Ramos (cell line): ENCODE results near the gene SERPINB2.

Experiments used
- in situ Hi-C: fragments of 300-500 bp; cut with MboI; formaldehyde crosslinking; loops from one replicate; pipeline ENCODE4 v1.14.3; 2022; ENCODE audit warnings: low sequenced_read_pairs; ENCODE audit not compliant: unreplicated experiment

SERPINB2 gene, protein sequence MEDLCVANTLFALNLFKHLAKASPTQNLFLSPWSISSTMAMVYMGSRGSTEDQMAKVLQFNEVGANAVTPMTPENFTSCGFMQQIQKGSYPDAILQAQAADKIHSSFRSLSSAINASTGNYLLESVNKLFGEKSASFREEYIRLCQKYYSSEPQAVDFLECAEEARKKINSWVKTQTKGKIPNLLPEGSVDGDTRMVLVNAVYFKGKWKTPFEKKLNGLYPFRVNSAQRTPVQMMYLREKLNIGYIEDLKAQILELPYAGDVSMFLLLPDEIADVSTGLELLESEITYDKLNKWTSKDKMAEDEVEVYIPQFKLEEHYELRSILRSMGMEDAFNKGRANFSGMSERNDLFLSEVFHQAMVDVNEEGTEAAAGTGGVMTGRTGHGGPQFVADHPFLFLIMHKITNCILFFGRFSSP

DNA sequence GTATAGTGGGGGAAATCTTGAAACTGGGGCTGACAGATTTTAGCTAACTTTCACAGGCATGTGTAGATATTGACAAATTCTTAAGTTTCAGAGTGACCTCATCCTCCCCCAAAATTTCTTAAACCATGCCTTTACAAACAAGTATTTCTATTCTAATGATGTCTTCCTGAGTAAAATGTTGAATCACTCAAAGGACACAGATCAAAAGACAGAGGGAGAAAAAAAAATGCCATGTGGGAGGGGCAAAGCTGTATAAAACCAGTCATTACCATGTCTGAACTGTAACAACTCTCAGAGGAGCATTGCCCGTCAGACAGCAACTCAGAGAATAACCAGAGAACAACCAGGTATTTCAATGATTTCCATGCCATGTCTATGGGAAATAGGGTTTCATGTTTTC, at the start of gene SERPINB2:
Gene SERPINB2, plus strand, starts transcription at position 282 of the 400 bp plus-strand sequence. CDS start 3,740 bp downstream, outside the sequence.
- in situ Hi-C loops = no loop called here

DNA sequence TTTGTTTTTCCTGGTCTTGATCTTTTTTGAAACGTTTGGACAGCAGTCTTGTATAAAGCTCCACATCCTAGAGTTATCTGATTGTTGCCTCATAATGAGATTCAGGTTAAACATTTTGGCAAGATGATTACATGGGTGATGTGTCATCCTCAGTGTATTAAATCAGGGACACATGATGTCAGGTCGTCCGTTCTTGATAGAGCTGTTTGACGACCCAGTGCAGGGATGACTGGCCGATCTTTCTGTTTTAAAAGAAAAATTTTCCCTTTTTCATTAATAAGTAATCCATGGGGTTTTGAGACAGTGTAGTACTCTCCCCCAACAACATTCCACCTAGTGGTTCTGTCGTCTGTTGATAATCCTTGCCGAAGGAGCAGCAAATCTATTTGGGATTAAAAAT, 44.5 kb upstream of the SERPINB2 start:
- in situ Hi-C loops = no loop called here

DNA sequence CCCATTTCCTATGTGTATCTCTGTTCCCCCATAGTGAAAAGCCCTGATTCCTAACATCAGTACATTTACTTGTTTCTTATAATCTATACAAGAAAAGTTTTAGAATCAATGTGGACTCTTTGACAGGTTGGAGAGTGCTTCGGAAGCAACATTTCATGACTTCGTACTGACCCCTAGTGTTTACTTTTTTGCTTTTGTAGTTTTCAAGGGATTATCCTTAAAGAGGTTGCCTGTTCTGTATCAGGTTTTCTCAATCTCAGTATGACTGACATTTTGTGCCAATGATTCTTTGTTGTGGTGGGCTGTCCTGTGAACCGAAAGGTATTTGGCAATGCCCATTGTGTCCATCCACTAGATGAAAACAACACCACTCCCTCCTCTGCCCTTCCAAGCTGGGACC, 43.3 kb upstream of the SERPINB2 start:
- in situ Hi-C loops = no loop called here

DNA sequence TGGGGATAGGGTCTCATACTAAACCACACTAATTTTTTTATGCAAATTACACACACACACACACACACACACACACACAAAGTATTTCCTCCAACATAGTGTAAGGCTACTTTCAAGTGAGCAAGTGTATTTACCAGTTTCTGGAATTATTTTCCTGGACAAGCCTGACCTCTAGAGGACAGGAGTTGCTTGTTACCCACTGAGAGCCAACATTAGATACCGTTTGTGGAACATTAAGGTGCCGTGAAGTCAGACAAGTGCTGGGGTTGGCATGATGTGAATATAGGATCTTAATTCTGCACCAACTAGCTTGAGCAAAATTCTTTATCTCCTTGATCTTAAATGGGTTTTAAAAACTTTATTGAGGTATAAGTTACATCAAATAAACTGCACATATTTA, 39.3 kb upstream of the SERPINB2 start:
- in situ Hi-C loops = no loop called here

DNA sequence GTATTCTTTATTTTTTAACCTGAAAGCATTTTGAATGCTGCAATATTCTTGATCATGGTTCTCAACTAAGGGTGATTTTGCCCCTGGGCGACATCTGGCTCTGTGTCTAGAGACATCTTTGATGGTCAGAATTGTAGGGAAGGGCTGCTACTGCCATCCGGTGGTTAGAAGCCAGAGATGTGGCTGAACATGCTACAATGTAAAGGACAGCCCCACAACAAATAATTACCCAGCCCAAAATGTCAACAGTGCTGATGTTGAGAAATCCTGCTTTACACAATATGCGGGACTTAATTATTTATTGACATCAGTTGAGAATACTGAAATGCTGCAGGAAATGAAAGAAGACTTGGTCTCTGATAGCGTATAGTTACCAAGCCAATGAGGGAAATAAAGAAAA, 37.5 kb upstream of the SERPINB2 start:
- in situ Hi-C loops = no loop called here

DNA sequence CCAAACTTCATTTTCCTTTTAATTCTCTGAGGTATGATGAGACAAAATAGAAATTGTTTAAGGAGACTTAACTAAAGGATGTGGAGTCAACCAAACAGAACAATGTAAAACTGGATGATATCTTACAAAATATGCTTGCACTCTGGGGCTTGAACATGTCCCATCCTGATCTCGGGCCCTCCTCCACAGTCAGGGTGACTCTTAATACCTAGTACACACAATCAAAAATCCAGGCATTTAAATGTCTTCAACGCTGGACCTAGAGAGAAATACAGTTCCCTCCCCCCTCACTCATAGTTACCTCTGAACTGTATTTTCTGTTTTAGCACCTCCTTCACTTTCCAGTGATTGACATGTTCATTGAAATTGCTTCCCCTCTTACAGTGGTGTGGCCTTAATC, 36.9 kb upstream of the SERPINB2 start:
- in situ Hi-C loops = no loop called here

DNA sequence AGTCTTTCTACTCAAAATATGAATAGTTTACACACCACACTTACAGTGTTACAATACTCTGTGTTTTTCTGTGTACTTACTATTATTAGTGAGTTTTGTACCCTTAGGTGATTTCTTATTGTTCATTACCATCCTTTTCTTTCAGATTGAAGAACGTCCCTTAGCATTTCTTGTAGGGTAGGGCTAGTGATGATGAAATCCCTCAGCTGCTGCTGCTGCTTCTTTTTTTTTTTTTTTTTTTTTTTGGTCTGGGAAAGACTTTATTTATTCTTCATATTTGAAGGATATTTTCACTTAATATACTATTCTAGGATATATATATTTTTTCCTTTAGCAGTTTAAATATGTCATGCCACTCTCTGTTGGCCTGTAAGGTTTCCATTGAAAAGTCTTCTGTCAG, 29.0 kb upstream of the SERPINB2 start:
- in situ Hi-C loops = no loop called here

DNA sequence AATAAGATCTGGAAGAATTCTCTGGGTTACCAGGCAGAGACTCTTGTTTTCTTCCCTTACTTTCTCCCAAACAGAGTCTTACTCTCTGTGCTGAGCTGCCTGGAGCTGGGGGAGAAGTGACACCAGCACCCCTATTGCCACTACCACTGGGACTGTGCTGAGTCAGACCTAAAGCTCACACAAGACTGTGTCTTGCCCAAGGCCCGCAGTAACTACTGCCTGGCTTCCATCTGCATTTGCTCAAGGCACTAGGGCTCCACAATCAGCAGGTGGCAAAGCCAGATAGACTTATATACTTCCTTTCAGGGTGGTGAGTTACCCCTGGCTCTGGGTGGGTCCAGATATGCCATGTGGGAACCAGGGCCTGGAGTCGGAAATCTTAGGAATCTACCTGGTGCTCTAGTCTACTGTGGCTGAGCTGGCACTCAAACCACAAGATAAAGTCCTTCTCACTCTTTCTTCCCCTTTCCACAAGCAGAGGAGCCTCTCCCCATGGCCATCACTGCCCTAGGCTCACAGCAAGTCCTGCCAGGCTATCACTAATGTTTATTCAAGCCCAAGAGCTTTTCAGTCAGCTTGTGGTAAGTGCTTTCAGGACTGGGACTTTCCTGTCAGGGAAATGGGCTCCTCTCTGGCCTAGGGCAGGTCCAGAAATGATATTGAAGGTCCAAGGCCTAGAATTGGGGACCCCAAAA, 27.6 kb upstream of the SERPINB2 start:
- in situ Hi-C loops = no loop called here

DNA sequence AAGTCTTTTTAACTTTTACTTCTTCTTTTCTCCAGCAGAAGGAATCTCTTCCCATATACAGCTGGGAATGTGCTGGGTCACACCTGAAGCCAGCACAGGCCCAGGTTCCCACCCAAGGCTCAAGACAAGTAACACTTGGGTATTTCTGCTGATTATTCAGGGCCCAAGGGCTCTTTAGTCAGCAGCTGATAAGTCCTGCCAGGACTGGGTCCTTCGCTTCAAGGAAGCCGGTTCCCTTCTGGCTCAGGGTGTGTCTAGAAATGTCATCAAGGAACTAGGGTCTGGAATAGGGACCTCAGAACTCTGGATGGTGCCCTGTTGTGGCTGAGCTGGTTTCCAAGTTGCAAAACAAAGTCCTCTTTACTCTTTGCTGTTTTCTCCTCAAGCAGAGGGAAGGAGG, 27.0 kb upstream of the SERPINB2 start:
- in situ Hi-C loops = no loop called here

DNA sequence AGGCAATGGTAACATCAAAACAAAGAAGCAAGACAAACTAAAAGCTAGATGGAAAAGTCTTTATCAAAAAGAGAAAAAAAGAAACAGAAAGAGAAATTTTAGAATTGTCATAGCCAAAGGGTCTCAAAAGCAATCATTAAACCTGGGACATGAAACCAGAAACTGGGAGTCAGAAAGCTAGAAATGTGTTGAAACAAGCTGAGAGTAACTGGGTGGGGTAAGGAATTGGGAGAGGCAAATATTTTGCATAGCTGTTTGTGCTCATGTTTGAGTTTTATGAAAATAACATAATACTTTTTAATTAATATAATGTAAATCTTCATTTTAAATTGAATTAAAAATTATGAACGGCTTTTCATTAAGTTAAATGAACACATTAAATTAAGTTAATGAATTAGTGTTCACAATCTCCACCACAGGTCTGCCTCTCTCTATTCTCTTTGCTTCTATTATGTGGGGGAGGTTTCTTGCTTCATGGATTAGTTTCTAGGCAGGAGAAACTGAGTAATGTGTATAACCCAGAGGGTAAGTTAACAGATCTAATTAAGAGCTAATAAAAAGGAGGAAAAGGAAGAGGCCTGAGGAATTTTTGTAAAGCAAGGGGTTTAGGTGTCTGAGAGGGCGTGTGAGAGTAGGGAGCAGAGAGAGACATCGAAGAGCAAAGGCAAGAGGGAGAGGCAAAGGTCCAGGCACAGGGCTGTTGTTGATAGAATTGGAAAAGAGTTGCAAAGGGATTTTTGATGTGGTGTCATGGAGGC, 20.0 kb upstream of the SERPINB2 start:
- in situ Hi-C loops = no loop called here

DNA sequence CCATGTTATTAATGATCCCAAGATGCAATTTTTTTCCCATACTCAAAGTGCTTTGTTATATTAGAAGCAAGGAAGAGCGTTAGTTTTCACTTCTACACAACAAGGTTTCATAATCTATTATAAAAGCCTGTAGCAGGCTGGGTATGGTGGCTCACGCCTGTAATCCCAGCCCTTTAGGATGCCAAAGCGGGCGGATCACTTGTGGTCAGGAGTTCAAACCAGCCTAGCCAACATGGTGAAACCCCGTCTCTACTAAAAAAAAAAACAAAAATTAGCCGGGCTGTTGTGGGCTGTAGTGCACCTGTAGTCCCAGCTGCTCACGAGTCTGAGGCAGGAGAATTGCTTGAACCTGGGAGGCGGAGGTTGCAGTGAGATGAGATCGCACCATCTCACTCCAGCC, 19.0 kb upstream of the SERPINB2 start:
- in situ Hi-C loops = no loop called here

DNA sequence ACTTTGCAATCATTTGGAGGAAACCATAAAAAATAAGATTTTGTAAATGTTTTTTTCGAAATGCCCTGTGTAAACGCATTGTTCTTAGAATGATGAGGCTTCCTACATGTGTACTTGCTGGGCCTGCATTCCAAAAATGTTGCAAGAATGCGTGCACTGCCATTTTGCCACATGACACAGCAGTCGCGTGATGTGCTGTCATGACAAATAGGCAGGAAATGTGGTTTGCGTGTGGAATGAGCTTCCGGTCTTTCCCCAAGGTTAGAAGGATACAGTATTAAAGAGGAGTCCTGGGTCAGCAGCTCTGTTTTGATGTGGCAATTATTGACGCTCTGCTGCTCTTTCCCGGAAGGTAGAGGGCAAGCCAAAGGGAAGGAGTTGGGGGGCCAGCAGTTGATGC, 18.1 kb upstream of the SERPINB2 start:
- in situ Hi-C loops = no loop called here

DNA sequence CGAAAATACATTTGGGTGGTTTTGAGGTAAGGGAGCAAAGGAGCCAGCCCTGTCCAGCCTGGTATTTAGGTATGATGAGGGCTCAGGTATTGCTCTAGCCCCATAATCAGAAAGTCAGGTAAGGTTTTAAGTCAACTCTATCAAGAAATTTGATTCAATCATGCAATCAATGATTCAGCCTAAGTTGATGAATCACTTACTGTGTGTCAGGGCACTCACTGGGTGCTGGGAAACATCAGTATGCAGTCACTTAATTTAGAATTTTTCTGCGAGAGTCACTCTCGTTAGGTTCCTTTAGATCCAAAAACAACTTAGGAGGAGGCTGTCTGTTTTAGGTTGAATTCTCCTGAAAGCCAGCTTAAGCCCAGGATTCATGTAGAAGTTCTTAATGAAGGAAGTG, 17.7 kb upstream of the SERPINB2 start:
- in situ Hi-C loops = no loop called here

DNA sequence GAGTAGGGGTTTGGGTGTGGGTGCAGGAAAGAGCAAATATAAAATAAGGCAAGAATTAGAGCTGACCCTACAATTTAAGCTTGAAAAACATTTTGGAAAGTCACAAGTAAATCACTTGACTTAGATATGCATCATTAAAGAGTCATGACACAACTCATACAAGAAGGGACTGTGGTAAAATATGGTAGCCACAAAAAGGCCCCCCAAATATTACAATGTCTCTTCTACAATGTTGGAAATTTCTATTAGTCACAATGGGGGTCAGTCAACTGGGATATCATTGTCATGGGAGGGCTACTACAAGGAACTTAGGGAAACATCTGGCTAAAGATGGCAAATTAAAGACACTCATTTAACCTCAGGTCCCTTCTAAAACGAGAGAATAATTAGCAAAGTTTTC, 15.7 kb upstream of the SERPINB2 start:
- in situ Hi-C loops = no loop called here

DNA sequence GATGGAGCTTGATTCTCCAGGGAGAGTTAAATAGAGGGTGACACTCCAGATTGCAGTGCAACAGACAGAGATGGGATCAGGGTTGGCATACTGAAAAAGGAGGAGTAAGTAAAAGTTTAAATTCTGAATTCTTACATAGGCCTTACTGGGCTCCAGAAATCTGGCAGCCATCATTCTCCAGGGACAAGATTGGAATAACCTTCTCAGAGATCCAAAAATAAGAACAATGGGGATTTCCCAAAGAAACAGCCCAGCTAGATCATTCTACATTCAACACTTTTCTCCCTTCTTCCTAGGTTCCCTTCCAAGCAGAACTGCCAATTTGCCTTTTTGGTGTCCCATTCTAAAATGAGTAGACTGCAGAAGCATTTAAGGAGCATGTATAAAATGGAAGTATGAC, 14.9 kb upstream of the SERPINB2 start:
- in situ Hi-C loops = no loop called here

DNA sequence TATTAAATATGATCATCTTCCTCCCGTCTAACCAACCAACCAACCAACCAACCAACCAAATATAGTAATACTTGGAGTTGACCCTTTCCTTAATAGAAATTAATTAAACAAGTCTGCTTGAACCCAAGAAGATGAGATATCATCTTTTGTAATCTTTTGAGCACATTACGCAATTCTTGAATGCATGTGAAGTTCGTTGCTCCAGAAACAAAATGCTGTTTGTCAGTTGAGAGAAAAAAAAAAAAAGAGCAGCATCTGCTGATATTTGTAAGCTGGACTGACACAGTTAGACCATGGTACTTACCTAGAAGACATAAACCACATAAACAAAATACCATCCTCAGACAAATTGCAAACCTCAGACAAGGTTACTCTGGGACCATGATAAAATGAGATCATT, 9.2 kb upstream of the SERPINB2 start:
- in situ Hi-C loops = no loop called here

DNA sequence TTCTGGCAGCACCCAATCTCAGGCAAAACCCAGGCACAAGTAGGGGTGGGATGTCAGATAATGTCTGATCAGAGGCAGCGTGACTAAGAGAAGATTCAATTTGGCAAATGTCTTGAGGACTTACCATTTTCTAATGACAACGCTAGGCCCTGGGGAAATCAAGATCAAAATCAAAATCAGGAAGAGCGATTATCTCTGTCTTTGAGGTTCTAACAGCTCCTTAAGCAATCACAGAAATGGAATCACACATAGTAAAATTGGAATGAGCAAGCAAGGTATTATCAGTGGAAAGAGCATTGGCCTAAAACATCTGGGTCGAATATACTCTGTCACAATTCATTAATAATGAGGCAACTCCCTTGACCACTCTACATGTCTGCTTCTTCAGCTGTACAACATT, 8.6 kb upstream of the SERPINB2 start:
- in situ Hi-C loops = no loop called here

DNA sequence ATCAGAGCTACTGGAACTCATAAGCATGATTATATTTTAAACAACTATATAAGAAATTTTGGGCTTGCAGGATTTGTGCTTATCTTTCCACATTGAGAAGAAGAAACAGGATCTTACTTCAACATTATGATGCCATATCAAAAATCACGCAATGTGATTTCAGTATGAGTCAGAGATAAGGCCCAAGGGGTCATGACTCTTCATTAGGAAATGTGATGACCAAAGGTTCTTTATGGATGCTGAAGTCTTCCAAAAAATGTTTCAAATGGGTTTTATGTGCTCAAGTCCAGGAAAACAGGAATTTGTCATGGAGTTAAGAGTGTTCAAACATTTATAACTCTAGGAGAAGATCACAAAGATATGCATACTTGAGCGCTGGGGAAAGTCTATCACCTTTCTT, 7.8 kb upstream of the SERPINB2 start:
- in situ Hi-C loops = no loop called here

DNA sequence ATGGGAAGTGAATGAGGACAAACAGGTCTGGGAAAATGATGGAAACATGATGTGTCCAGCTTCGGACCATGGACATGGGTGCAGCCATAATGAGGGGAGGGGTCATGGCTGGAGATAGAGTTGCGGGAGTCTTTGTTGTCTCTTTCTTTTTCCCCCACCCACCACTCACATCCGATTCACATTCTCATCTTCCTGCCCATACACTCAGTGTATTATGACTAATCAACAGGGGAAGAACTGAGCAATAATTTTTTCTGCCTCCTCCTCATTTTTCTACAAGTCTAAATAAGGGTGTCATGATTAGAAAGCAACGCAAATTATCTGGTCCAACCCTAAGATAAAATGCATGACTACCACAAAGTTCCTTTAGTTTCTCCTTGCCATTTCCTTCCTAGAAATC, 5.7 kb upstream of the SERPINB2 start:
- in situ Hi-C loops = no loop called here

DNA sequence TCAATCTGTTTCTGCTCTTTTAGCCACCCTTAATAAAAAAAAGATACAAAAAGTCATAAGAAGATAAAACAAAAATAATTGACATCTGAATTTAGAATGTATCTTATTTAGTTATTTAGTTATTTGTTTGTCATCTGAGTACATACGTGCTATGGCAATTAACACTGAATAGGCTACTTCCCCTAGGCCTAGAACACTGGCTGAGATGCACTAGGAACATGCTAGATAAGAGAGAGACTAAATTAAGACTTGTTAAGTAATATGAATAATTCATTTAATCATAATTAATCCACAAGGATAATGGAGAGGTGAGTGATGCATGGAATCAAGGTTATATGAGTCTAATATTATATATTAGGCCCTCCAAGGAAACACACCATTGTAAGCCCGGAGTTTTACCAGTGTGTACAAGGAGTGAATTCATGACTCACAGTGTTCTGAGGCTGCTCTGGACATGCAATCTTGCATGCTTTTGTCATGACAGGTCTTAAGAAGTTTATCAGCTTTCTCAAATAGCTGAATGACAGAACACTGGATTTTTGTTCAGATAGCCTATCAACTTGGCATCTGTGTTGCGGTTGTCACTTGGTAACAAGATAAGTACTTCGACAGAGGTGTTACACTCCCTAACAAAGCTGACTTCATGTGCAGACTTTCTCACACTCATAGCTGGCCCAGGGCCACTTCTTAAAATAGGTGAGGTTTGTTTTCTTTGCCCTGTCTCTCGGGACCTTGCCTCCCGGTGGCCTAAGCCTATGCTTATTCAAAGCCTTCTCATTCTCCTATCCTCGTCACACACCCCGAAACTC, 5.0 kb upstream of the SERPINB2 start:
- in situ Hi-C loops = no loop called here
